Ishikawa (cell line): ENCODE results near the gene ICAM2.

Experiments
- CEBPB ChIP-seq: IDR thresholded peaks from 2 replicates; pipeline ENCODE4 v1.6.1; 2012
- CREB1 ChIP-seq: IDR thresholded peaks from 2 replicates; pipeline ENCODE4 v1.6.1; 2012; ENCODE audit warnings: low read depth
- EGR1 ChIP-seq: IDR thresholded peaks from 2 replicates; pipeline ENCODE4 v1.6.1; 2012
- EP300 ChIP-seq: IDR thresholded peaks from 2 replicates; pipeline ENCODE4 v1.6.1; 2012; ENCODE audit warnings: borderline replicate concordance
- FOXM1 ChIP-seq: IDR thresholded peaks from 2 replicates; pipeline ENCODE4 v1.6.1; 2012; ENCODE audit warnings: low read depth, borderline replicate concordance
- MAX ChIP-seq: IDR thresholded peaks from 2 replicates; pipeline ENCODE4 v1.6.1; 2012
- NFIC ChIP-seq: IDR thresholded peaks from 2 replicates; pipeline ENCODE4 v1.6.1; 2012
- RAD21 ChIP-seq: IDR thresholded peaks from 2 replicates; pipeline ENCODE4 v1.6.1; 2012; ENCODE audit warnings: low read depth
- TAF1 ChIP-seq: IDR thresholded peaks from 2 replicates; pipeline ENCODE4 v1.6.1; 2012; ENCODE audit warnings: low read depth, mild to moderate bottlenecking
- TCF12 ChIP-seq: IDR thresholded peaks from 2 replicates; pipeline ENCODE4 v1.6.1; 2012; ENCODE audit warnings: low read depth
- TEAD4 ChIP-seq: IDR thresholded peaks from 2 replicates; pipeline ENCODE4 v1.6.1; 2012
- YY1 ChIP-seq: IDR thresholded peaks from 2 replicates; pipeline ENCODE4 v1.6.1; 2012; ENCODE audit warnings: low read depth
- ZBTB7A ChIP-seq: IDR thresholded peaks from 2 replicates; pipeline ENCODE4 v1.6.1; 2012; ENCODE audit warnings: low read depth
- TF ChIP-seq, protein P1 (sequence below): IDR thresholded peaks from 2 replicates; pipeline ENCODE4 v1.6.1; 2012
- TF ChIP-seq, protein P2 (sequence below): IDR thresholded peaks from 2 replicates; pipeline ENCODE4 v1.6.1; 2012; ENCODE audit warnings: low read depth, mild to moderate bottlenecking

ICAM2 gene

DNA sequence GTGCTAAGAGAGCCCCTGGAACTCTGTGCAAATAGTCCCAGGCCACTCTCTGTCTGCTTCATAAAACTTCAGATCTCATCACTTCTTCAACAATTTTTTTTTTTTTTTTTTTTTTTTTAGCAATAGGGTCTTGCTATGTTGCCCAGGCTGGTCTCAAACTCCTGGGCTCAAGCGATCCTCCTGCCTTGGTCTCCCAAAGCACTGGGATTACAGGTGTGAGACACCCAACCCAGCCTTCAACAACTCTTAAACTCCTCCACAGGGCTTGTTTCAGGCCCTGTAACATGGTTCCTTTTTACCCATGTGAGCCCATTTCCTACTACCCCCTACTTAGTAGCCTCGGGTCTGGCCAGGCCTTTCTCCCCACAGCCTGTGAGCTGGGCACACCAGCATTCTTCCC is 39.3 kb upstream of the ICAM2 start:
- no peak for TF ChIP-seq EP300
- TF ChIP-seq TEAD4, result no peak
- TF ChIP-seq EGR1, result no peak
- TF ChIP-seq TAF1, result no peak
- TF ChIP-seq MAX, result no peak
- TF ChIP-seq TCF12, result no peak
- no peak for TF ChIP-seq RAD21

- TF ChIP-seq ZBTB7A (no peak), EGR1 (no peak), CREB1 (no peak), EP300 (no peak), RAD21 (no peak), CEBPB (no peak), TCF12 (no peak), FOXM1 (no peak), TAF1 (no peak), YY1 (no peak), NFIC (no peak), MAX (no peak), TEAD4 (no peak)
- TF ChIP-seq, protein P1, sequence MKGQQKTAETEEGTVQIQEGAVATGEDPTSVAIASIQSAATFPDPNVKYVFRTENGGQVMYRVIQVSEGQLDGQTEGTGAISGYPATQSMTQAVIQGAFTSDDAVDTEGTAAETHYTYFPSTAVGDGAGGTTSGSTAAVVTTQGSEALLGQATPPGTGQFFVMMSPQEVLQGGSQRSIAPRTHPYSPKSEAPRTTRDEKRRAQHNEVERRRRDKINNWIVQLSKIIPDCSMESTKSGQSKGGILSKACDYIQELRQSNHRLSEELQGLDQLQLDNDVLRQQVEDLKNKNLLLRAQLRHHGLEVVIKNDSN, result no peak
- TF ChIP-seq, protein P2, sequence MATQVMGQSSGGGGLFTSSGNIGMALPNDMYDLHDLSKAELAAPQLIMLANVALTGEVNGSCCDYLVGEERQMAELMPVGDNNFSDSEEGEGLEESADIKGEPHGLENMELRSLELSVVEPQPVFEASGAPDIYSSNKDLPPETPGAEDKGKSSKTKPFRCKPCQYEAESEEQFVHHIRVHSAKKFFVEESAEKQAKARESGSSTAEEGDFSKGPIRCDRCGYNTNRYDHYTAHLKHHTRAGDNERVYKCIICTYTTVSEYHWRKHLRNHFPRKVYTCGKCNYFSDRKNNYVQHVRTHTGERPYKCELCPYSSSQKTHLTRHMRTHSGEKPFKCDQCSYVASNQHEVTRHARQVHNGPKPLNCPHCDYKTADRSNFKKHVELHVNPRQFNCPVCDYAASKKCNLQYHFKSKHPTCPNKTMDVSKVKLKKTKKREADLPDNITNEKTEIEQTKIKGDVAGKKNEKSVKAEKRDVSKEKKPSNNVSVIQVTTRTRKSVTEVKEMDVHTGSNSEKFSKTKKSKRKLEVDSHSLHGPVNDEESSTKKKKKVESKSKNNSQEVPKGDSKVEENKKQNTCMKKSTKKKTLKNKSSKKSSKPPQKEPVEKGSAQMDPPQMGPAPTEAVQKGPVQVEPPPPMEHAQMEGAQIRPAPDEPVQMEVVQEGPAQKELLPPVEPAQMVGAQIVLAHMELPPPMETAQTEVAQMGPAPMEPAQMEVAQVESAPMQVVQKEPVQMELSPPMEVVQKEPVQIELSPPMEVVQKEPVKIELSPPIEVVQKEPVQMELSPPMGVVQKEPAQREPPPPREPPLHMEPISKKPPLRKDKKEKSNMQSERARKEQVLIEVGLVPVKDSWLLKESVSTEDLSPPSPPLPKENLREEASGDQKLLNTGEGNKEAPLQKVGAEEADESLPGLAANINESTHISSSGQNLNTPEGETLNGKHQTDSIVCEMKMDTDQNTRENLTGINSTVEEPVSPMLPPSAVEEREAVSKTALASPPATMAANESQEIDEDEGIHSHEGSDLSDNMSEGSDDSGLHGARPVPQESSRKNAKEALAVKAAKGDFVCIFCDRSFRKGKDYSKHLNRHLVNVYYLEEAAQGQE, result no peak
These were observed 38.2 kb upstream of the ICAM2 start for GRCh38 chr17:64058621-64059020.

- TF ChIP-seq TCF12 (no peak), CEBPB (peak; percentile 45; the same call in 1 of the 2 replicates), TAF1 (no peak), YY1 (no peak)
These were observed 37.3 kb upstream of the ICAM2 start for GRCh38 chr17:64057701-64058263.

- TF ChIP-seq CEBPB, result no peak
- TF ChIP-seq EP300, result no peak
- TF ChIP-seq ZBTB7A, result no peak
- TF ChIP-seq NFIC, result no peak
- TF ChIP-seq MAX, result no peak
- TF ChIP-seq, protein P1, result no peak
- no peak for TF ChIP-seq TCF12
- TF ChIP-seq, protein P2, result no peak
These were observed 36.0 kb upstream of the ICAM2 start for GRCh38 chr17:64056269-64057005.

GRCh38 chr17:64055183-64056142 is 35.0 kb upstream of the ICAM2 start:
- TF ChIP-seq MAX, result no peak
- TF ChIP-seq CREB1, result no peak
- TF ChIP-seq NFIC, result no peak
- TF ChIP-seq RAD21, result no peak
- TF ChIP-seq, protein P2, result no peak
- no peak for TF ChIP-seq FOXM1
- TF ChIP-seq TEAD4, result no peak
